ENCODE data around the gene CREG1.

- TF ChIP-seq CTCF (IDR thresholded peaks at IDR 0.05) (no peak), FOXJ3 (CRISPR knock-in tag; IDR thresholded peaks at IDR 0.05; ENCODE audit: borderline replicate concordance) (no peak), ATF3 (CRISPR knock-in tag; conservative IDR thresholded peaks at IDR 0.05) (no peak), ZSCAN18 (CRISPR knock-in tag; IDR thresholded peaks at IDR 0.05) (no peak), MAX (CRISPR knock-in tag; IDR thresholded peaks at IDR 0.05) (no peak), ETV6 (CRISPR knock-in tag; IDR thresholded peaks at IDR 0.05) (no peak), RELA (CRISPR knock-in tag; IDR thresholded peaks at IDR 0.05; ENCODE audit: borderline replicate concordance) (no peak), SP1 (CRISPR knock-in tag; conservative IDR thresholded peaks at IDR 0.05) (no peak), MLX (CRISPR knock-in tag; IDR thresholded peaks at IDR 0.05) (no peak), NR1H2 (CRISPR knock-in tag; IDR thresholded peaks at IDR 0.05) (no peak), ATF1 (CRISPR knock-in tag; IDR thresholded peaks at IDR 0.05) (no peak), CREB1 (CRISPR knock-in tag; IDR thresholded peaks at IDR 0.05) (no peak), ZNF138 (CRISPR knock-in tag; conservative IDR thresholded peaks at IDR 0.05) (no peak)
These were observed 21.2 kb downstream of the CREG1 start for GRCh38 chr1:167532375-167532774.
